Measurements from ENCODE around the gene MITF.

DNA sequence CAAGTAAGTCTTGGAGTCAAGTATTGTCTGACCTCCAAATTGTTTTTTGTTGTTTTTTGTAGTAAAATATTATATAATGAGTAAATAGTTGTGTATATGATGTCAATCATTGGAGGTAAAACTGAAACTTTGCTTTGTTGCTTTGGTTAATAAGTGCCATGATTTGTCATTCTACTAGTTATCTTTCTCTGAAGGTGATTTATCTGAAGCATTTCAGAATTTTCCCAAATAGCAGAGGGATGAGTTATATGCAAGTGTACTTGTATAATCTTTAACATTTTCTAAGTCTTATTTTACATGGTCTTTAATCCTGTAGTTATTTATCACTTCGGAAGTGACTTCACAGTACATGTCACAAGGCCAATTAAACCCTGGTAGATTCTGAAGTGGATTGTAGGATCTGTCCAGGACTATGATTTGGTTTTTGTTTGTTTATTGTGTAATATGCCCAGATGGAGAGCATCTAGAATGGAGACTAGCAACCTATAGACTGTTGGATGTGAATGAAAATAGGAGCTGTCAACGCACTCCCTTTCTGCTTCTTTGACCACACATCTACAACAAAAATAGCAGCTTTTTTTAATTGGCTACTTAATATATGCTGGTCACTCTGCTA is 167.2 kb downstream of the MITF start:
- TF ChIP-seq, protein P1, sequence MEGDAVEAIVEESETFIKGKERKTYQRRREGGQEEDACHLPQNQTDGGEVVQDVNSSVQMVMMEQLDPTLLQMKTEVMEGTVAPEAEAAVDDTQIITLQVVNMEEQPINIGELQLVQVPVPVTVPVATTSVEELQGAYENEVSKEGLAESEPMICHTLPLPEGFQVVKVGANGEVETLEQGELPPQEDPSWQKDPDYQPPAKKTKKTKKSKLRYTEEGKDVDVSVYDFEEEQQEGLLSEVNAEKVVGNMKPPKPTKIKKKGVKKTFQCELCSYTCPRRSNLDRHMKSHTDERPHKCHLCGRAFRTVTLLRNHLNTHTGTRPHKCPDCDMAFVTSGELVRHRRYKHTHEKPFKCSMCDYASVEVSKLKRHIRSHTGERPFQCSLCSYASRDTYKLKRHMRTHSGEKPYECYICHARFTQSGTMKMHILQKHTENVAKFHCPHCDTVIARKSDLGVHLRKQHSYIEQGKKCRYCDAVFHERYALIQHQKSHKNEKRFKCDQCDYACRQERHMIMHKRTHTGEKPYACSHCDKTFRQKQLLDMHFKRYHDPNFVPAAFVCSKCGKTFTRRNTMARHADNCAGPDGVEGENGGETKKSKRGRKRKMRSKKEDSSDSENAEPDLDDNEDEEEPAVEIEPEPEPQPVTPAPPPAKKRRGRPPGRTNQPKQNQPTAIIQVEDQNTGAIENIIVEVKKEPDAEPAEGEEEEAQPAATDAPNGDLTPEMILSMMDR (IDR thresholded peaks at IDR 0.05; ENCODE audit: low read depth, low read length): no peak
- TF ChIP-seq, protein P2, sequence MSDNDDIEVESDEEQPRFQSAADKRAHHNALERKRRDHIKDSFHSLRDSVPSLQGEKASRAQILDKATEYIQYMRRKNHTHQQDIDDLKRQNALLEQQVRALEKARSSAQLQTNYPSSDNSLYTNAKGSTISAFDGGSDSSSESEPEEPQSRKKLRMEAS (IDR thresholded peaks at IDR 0.05; ENCODE audit: low read depth, low read length): no peak
- TF ChIP-seq POLR2A (IDR thresholded peaks at IDR 0.05; ENCODE audit: extremely low read depth, insufficient read length): no peak
